ENCODE data around the gene CMTM2. TPM values are rescaled to one million over a fixed set of nuclear protein-coding genes. Genes with fewer than 3 reads are reported as not detected.
"Not testable (repeated sequence)": the region's sequence is repeated elsewhere in the genome, so short reads cannot be mapped to it uniquely, and the experiment has no call there.

Gene CMTM2
- total and polyA plus RNA-seq, 8 donors, result 0.21 to 0.84 (median 0.65) TPM; not detected in 5

- H3K27ac ChIP-seq, result no peak overlapping the region
- WGBS, 2 donors, result 88 to 93% methylated on average over 3 of the region's 3 CpGs
- FAIRE-seq, result no peak
- DNase-seq, result no peak
- peaks cover 0 to 7% (median 0%) of the 10 kb centered on the region in 3 donors for H3K4me1 ChIP-seq
- H3K4me3 ChIP-seq, result no peak overlapping the region
- intact Hi-C loops (cut with DNase I), result no loop called here
- H3K9me3 ChIP-seq, result no peaks in the 10 kb centered on the region
- H3K27me3 ChIP-seq, result no peaks in the 10 kb centered on the region
- ATAC-seq, result no peak
- H3K36me3 ChIP-seq, result peaks cover 0 to 10% (median 3%) of the 10 kb centered on the region in 3 donors
- TF ChIP-seq, protein P1, sequence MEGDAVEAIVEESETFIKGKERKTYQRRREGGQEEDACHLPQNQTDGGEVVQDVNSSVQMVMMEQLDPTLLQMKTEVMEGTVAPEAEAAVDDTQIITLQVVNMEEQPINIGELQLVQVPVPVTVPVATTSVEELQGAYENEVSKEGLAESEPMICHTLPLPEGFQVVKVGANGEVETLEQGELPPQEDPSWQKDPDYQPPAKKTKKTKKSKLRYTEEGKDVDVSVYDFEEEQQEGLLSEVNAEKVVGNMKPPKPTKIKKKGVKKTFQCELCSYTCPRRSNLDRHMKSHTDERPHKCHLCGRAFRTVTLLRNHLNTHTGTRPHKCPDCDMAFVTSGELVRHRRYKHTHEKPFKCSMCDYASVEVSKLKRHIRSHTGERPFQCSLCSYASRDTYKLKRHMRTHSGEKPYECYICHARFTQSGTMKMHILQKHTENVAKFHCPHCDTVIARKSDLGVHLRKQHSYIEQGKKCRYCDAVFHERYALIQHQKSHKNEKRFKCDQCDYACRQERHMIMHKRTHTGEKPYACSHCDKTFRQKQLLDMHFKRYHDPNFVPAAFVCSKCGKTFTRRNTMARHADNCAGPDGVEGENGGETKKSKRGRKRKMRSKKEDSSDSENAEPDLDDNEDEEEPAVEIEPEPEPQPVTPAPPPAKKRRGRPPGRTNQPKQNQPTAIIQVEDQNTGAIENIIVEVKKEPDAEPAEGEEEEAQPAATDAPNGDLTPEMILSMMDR (IDR thresholded peaks at IDR 0.05), result no peak
These were observed 44.5 kb downstream of the CMTM2 start for GRCh38 chr16:66623755-66624154.

DNA sequence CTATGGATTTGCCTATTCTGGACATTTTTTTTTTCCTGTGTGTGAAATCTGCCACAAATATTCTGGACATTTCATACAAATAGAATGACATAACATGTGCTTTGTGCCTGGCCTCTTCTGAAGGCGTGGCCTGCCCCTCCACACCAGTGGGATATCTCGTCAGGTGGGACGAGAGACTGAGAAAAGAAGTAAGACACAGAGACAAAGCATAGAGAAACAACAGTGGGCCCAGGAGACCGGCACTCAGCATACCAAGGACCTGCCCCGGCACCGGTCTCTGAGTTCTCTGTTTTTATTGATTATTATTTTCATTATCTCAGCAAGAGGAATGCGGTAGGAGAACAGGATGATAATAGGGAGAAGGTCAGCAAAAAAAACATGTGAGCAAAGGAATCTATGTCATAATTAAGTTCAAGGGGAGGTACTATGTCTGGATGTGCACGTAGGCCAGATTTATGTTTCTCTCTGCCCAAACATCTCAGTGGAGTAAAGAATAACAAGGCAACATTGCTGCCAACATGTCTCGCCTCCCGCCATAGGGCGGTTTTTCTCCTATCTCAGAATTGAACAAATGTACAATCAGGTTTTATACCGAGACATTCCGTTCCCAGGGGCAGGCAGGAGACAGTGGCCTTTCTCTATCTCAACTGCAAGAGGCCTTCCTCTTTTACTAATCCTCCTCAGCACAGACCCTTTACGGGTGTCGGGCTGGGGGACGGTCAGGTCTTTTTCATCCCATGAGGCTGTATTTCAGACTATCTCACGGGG is 48.5 kb downstream of the CMTM2 start:
- ATAC-seq; H3K36me3 ChIP-seq; H3K27me3 ChIP-seq; intact Hi-C loops (cut with DNase I); H3K4me1 ChIP-seq; DNase-seq; FAIRE-seq; H3K4me3 ChIP-seq; H3K9me3 ChIP-seq: not testable (repeated sequence)
- 31 to 36% methylated on average over 17 of the region's 17 CpGs for WGBS, 2 donors
- H3K27ac ChIP-seq, result peak overlapping the region in 1 of 4 donors; percentile 27

GRCh38 chr16:66629856-66630255 is 50.6 kb downstream of the CMTM2 start:
- Histone ChIP-seq H3K27me3 (no peaks in the 10 kb centered on the region), H3K9me3 (no peaks in the 10 kb centered on the region), H3K36me3 (no peaks in the 10 kb centered on the region), H3K4me1 (peaks cover 0 to 7% (median 0%) of the 10 kb centered on the region in 3 donors), H3K27ac (no peak overlapping the region), H3K4me3 (no peak overlapping the region)
- no peak for ATAC-seq
- FAIRE-seq, result no peak
- TF ChIP-seq, protein P1 (IDR thresholded peaks at IDR 0.05), result no peak
- no peak for DNase-seq
- 94% methylated on average over 5 of the region's 5 CpGs for WGBS, 2 donors
- intact Hi-C loops (cut with DNase I), result no loop called here

DNA sequence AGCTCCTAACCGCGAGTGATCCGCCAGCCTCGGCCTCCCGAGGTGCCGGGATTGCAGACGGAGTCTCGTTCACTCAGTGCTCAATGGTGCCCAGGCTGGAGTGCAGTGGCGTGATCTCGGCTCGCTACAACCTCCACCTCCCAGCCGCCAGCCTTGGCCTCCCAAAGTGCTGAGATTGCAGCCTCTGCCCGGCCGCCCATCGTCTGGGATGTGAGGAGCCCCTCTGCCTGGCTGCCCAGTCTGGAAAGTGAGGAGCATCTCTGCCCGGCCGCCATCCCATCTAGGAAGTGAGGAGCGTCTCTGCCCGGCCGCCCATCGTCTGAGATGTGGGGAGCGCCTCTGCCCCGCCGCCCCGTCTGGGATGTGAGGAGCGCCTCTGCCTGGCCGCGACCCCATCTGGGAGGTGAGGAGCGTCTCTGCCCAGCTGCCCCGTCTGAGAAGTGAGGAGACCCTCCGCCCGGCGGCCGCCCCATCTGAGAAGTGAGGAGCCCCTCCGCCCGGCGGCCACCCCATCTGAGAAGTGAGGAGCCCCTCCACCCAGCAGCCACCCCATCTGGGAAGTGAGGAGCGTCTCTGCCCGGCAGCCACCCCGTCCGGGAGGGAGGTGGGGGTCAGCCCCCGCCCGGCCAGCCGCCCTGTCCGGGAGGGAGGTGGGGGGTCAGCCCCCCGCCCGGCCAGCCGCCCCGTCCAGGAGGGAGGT is 51.4 kb downstream of the CMTM2 start:
- FAIRE-seq; H3K27me3 ChIP-seq; H3K9me3 ChIP-seq; DNase-seq; H3K4me1 ChIP-seq; H3K27ac ChIP-seq; ATAC-seq; H3K4me3 ChIP-seq; intact Hi-C loops (cut with DNase I); H3K36me3 ChIP-seq: not testable (repeated sequence)
- WGBS, 2 donors, result 89 to 95% methylated on average over 9 to 31 of the region's 49 CpGs

DNA sequence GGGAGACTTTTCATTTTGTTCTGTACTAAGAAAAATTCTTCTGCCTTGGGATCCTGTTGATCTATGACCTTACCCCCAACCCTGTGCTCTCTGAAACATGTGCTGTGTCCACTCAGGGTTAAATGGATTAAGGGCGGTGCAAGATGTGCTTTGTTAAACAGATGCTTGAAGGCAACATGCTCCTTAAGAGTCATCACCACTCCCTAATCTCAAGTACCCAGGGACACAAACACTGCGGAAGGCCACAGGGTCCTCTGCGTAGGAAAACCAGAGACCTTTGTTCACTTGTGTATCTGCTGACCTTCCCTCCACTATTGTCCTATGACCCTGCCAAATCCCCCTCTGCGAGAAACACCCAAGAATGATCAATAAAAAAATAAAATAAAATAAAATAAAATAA is 52.3 kb downstream of the CMTM2 start:
- H3K4me3 ChIP-seq; FAIRE-seq; H3K36me3 ChIP-seq; DNase-seq; ATAC-seq; H3K27me3 ChIP-seq; H3K9me3 ChIP-seq; H3K27ac ChIP-seq; intact Hi-C loops (cut with DNase I); H3K4me1 ChIP-seq: not testable (repeated sequence)
- WGBS, 2 donors, result 71 to 80% methylated on average over 3 of the region's 4 CpGs

DNA sequence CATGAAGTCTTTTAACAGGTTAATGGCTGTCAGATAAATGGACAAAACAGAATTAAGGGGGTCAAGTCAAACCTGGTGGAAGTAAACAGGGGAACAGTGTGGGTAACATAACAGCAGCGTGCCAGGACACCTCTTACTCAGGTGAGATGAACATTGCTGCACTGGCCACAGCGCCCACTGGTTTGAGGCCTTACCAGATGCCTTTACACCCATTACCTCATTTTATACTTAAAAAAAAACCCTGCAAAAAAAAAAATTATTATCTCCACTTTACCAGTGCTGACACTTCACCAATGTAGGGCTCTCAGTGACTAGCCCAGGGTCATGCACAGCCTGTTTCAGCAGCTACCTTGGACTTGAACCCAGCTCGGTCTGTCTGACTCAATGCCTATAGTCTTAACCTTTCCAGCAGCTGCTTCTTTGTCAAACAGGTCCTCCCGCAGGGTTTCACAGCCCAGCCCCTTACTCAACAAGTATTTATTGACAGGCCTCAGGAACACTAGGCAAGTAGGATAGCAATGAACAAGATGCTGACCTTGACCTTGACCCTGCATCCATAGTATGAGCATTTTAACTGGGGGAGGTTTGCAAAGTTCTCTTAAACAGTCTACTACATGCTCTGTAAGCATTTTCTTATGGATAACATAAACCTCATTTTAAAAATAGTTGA is 55.4 kb downstream of the CMTM2 start:
- DNase-seq (no peak), ATAC-seq (peak in 1 of 4 donors; percentile 9), FAIRE-seq (no peak)
- no peaks in the 10 kb centered on the region for H3K36me3 ChIP-seq
- H3K27me3 ChIP-seq, result no peaks in the 10 kb centered on the region
- H3K27ac ChIP-seq, result no peak overlapping the region
- TF ChIP-seq, protein P1 (IDR thresholded peaks at IDR 0.05), result no peak
- WGBS, 2 donors, result 78 to 88% methylated on average over 4 of the region's 4 CpGs
- no peaks in the 10 kb centered on the region for H3K4me1 ChIP-seq
- no peaks in the 10 kb centered on the region for H3K9me3 ChIP-seq
- no peak overlapping the region for H3K4me3 ChIP-seq
- intact Hi-C loops (cut with DNase I), result no loop called here

Data from pancreas (tissue), 10 donors.